Esophagus muscularis mucosa (tissue), 4 donors: ENCODE results near the gene RASGRF1. TPM values are rescaled to one million over a fixed set of nuclear protein-coding genes. Genes with fewer than 3 reads are reported as not detected.
"Not testable (repeated sequence)": the region's sequence is repeated elsewhere in the genome, so short reads cannot be mapped to it uniquely, and the experiment has no call there.

Experiments used
- DNase-seq: peaks from one replicate; pipeline ENCODE4 v3.0.0-alpha.2; 2017; ENCODE audit errors: extremely low spot score
- H3K27ac ChIP-seq, 4 donors: fragments of 200-600 bp; sonication (generic); replicated peaks in 1 of 4; 1 replicate in 3 of 4; 2 replicates in 1 of 4; pipeline ENCODE4 v1.5.1; 2016 to 2019; ENCODE audit warnings: mild to moderate bottlenecking in 1 of 4
- H3K27me3 ChIP-seq, 4 donors: fragments of 200-600 bp; sonication (generic); one replicate each; pipeline versions ENCODE4 v1.5.1 to v1.6.0; 2016 to 2019
- H3K36me3 ChIP-seq, 4 donors: fragments of 200-600 bp; sonication (generic); one replicate each; pipeline ENCODE4 v1.5.1; 2016 to 2019
- H3K4me1 ChIP-seq, 4 donors: fragments of 200-600 bp; sonication (generic); one replicate each; pipeline ENCODE4 v1.5.1; 2016 to 2019
- H3K4me3 ChIP-seq, 4 donors: fragments of 200-600 bp; sonication (generic); 1 replicate in 2 of 4; 2 replicates in 2 of 4; pipeline ENCODE4 v1.5.1; 2016 to 2019; ENCODE audit warnings: mild to moderate bottlenecking in 4 of 4, moderate library complexity in 1 of 4
- H3K9me3 ChIP-seq, 4 donors: fragments of 200-600 bp; sonication (generic); 1 replicate in 3 of 4; 2 replicates in 1 of 4; pipeline ENCODE4 v1.5.1; 2016 to 2019
- EP300 ChIP-seq: sonication (generic); formaldehyde crosslinking; IDR thresholded peaks from one replicate; pipeline ENCODE4 v1.6.1; 2017; ENCODE audit warnings: antibody characterized with exemption
- POLR2A ChIP-seq: fragments of 450-650 bp; IDR thresholded peaks from one replicate; pipeline ENCODE4 v1.6.1; 2017; ENCODE audit warnings: antibody characterized with exemption, moderate library complexity, mild to moderate bottlenecking, low read depth
- POLR2AphosphoS5 ChIP-seq, 2 donors: sonication (generic); formaldehyde crosslinking; IDR thresholded peaks; one replicate each; pipeline ENCODE4 v1.6.1; 2017; ENCODE audit warnings: antibody characterized with exemption in 2 of 2
- WGBS: methylation state at CpG from one replicate; pipeline ENCODE4 v1.1.5; 2018; 5-methylcytosine and 5-hydroxymethylcytosine counted together
- intact Hi-C: fragments of 100-400 bp; cut with DNase I; formaldehyde crosslinking; loops from one replicate; pipeline ENCODE4 v1.15.1; 2023
- total RNA-seq, 4 donors: library from RNA; depleted of rRNA; stranded (reverse); fragments of >200 nt; gene quantifications; one replicate each; pipeline versions ENCODE4 v1.1.0 to v1.2.1, GENCODE V29; 2016
- TF ChIP-seq, protein P1 (sequence below), 3 experiments: fragments of 200-600 bp in 2 of 3; fragments of 450-650 bp in 1 of 3; sonication (generic) in 2 of 3; IDR thresholded peaks; one replicate each; pipeline ENCODE4 v1.5.1; 2017 to 2019; ENCODE audit warnings: antibody characterized with exemption in 3 of 3, mild to moderate bottlenecking in 2 of 3, moderate library complexity in 1 of 3

RASGRF1 gene
- total RNA-seq, 4 donors from 2014 or later: 0.17 to 0.23 TPM; not detected in 2

DNA sequence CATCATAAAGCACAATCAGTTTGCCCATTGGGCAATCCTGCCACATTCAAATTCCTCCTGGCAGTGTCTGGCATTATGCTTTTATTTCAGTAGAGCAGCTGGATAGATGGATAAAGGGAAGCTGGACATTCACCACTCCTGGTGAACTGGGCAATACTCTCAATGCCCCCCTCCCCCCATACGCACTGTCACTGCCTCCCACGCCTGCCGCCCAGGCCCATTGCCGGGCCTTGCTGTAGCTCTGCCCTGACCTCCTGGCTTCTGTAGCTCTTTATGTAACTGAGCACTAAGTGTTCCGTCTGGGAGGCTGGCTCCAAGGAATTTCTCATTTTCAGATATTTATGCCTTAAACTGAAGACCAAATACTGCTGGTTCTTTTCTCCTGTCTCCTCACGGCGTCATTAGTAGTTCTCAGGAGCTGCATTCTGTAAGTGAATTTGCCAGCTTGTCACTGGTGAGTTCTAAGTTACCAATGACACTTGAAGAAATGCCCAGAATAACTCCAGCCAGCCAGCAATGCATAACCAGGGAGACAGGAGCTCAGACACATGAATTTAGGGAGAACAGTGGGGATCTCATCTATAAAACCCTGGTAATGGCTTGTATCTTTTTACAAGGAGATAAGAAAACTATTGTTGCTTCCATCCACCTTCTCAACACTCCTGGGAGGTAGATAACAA, 25.5 kb upstream of the RASGRF1 start:
- Histone ChIP-seq H3K27me3 (peaks cover 0 to 9% (median 0%) of the 10 kb centered on the region in 4 donors), H3K27ac (no peak overlapping the region), H3K4me3 (no peak overlapping the region), H3K9me3 (no peaks in the 10 kb centered on the region), H3K36me3 (no peaks in the 10 kb centered on the region), H3K4me1 (no peaks in the 10 kb centered on the region)
- intact Hi-C loops: no loop called here
- TF ChIP-seq, protein P1, sequence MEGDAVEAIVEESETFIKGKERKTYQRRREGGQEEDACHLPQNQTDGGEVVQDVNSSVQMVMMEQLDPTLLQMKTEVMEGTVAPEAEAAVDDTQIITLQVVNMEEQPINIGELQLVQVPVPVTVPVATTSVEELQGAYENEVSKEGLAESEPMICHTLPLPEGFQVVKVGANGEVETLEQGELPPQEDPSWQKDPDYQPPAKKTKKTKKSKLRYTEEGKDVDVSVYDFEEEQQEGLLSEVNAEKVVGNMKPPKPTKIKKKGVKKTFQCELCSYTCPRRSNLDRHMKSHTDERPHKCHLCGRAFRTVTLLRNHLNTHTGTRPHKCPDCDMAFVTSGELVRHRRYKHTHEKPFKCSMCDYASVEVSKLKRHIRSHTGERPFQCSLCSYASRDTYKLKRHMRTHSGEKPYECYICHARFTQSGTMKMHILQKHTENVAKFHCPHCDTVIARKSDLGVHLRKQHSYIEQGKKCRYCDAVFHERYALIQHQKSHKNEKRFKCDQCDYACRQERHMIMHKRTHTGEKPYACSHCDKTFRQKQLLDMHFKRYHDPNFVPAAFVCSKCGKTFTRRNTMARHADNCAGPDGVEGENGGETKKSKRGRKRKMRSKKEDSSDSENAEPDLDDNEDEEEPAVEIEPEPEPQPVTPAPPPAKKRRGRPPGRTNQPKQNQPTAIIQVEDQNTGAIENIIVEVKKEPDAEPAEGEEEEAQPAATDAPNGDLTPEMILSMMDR (IDR thresholded peaks at IDR 0.05): no peak
- TF ChIP-seq EP300 (no peak), POLR2AphosphoS5 (IDR thresholded peaks at IDR 0.05) (no peak), POLR2A (no peak)
- peak; percentile 77 for DNase-seq
- 64% methylated on average over 7 of the region's 7 CpGs for WGBS

DNA sequence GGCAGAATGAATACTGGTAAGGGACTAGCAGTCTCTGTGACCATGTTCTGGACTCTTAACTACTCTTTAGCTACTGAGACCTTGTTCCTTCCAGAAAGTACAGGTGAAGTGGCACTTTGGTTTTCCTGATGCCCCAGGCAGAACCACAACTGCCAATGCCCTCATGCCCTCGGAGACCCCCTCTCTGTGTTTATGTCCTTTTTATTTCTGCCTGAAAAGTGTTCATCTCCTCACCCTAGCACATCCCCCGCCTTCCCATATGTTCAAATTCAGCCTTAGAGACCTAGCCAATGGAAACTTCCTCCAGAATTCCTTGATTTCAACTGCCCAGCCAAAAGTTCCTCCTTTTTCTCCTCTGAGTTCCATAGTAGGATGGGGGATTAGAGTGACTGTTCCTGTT, 23.3 kb upstream of the RASGRF1 start:
- Histone ChIP-seq H3K9me3 (no peaks in the 10 kb centered on the region), H3K27me3 (peaks cover 0 to 9% (median 0%) of the 10 kb centered on the region in 4 donors), H3K4me1 (no peaks in the 10 kb centered on the region), H3K27ac (no peak overlapping the region), H3K36me3 (no peaks in the 10 kb centered on the region), H3K4me3 (no peak overlapping the region)
- DNase-seq: peak; percentile 68
- intact Hi-C loops: no loop called here
- whole genome bisulfite sequencing: 85% methylated on average over 2 of the region's 2 CpGs
- no peak for TF ChIP-seq POLR2AphosphoS5 (IDR thresholded peaks at IDR 0.05)
- no peak for TF ChIP-seq EP300
- TF ChIP-seq, protein P1 (IDR thresholded peaks at IDR 0.05): no peak
- TF ChIP-seq POLR2A: no peak

DNA sequence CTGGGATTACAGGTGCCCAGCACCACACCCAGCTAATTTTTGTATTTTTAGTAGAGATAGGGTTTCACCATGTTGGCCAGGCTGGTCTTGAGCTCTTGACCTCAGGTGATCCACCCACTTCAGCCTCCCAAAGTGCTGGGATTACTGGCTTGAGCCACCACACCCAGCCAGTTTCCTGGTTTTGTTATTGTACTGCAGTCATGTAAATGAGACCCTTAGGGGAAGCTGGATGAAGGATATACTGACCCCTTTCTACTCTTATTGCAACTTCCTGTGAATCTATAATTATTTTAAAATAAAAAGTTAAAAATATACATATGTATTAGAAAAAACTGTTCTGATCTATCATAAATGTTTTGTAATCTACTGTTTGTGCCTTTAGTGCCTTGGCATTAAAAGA, 20.8 kb upstream of the RASGRF1 start:
- H3K4me1 ChIP-seq, H3K36me3 ChIP-seq, H3K9me3 ChIP-seq, intact Hi-C loops, DNase-seq, H3K27me3 ChIP-seq, H3K4me3 ChIP-seq, H3K27ac ChIP-seq: not testable (repeated sequence)

DNA sequence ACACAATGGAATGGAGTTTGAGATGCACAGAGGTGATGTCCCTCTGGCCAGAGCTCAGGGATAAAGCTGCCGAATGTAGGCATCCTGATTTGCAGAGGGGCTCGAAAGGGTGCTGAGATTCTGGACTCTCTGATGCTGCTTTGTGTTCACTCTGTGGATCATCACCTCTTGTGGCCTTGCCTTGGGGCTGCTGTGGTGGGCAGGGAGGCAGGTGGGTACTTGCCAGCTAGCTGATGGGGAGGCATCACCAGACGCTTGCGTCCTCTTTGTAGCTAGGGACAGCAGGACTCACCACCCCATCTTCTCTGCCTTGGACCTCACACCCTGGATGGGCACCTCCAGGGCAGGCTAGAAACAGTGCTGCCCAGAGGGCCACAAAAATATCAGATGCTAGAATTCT, 14.6 kb upstream of the RASGRF1 start:
- no peak for TF ChIP-seq POLR2A
- no peak for TF ChIP-seq POLR2AphosphoS5 (IDR thresholded peaks at IDR 0.05)
- TF ChIP-seq, protein P1 (IDR thresholded peaks at IDR 0.05): no peak
- TF ChIP-seq EP300: no peak
- Histone ChIP-seq H3K27me3 (peaks cover 0 to 45% (median under 1%) of the 10 kb centered on the region in 4 donors), H3K4me1 (no peaks in the 10 kb centered on the region), H3K27ac (no peak overlapping the region), H3K36me3 (no peaks in the 10 kb centered on the region), H3K9me3 (no peaks in the 10 kb centered on the region), H3K4me3 (no peak overlapping the region)
- WGBS: 100% methylated on average over 2 of the region's 4 CpGs
- intact Hi-C loops: no loop called here
- DNase-seq: peak; percentile 31

DNA sequence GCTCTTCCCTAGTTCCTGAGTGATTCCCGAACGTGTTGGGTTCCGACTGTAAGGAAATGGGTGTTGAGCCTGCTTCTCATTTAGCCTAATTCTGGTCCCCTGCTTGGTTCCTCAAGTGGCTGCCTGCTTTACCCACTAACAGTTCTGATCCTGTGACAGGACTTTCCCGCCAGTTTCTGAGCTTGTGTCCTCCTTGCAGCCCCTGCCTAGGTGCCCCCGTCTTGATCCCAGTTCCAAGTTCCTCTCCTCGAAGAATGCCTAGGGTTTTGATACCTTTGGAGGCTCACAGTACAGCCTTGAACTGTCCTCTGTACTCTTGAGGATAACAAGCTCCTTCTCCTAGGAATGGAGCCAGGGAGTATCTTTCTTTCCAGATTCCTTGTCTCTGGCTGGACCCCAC, 12.0 kb upstream of the RASGRF1 start:
- Histone ChIP-seq H3K4me1 (no peaks in the 10 kb centered on the region), H3K9me3 (no peaks in the 10 kb centered on the region), H3K36me3 (no peaks in the 10 kb centered on the region), H3K27me3 (peaks cover 0 to 57% (median 7%) of the 10 kb centered on the region in 4 donors), H3K27ac (no peak overlapping the region), H3K4me3 (no peak overlapping the region)
- DNase-seq: peak; percentile 83
- TF ChIP-seq, protein P1 (IDR thresholded peaks at IDR 0.05): no peak
- TF ChIP-seq POLR2A (no peak), POLR2AphosphoS5 (IDR thresholded peaks at IDR 0.05) (no peak), EP300 (no peak)
- WGBS: 87% methylated on average over 6 of the region's 6 CpGs
- intact Hi-C loops: no loop called here
